ENCODE measurements around the gene PLB1. TPM values are rescaled to one million over a fixed set of nuclear protein-coding genes. Genes with fewer than 3 reads are reported as not detected.

PLB1 gene
- total RNA-seq, 1 donor from 2014 or later = 0.64 TPM

DNA sequence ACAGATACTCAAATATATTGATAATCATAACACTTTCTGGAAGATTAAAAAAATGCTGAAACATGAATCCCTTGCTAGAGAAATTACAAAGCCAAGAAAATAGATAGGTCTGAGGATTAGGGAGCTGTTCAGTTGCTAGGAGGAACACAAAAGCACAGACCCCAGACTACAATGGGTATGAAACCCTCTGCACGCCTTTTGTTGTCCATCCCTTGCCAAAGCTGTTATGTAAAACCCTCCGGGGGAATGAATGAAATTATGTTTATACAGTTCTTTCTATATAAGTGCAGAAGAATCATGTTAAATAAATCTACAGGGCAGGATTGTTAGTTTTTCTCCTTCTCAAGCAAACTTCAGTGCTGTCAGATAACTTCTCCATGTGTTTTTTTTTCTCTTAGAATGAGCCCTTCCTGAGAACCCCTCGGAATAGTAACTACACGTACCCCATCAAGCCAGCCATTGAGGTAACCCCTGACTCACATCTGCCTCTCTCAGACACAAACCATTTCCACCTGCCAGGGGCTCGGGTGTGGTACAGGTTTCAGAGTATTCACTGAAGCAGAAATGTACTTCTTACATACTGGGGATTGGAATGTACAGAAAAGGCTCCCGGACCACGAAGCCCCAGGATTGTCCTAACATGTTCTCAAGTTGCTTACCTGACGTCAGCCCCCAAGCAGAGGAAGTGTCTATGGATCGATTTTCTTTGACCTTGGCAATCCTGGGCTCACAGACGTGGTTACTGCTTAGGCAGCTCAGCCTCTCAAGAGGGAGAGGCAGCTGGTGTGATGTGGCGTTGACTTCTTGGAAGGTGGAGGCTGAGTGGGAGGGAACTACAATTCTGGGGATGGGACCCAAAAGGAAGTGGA is 118.0 kb downstream of the PLB1 start:
- ChIA-PET CTCF (interaction anchor here (1.8 to 3.1 kb wide), 2 partner anchors 19 to 20 kb away, joined by 6 to 10 read pairs; no protein-coding TSS in a partner anchor), POLR2A (no interaction called here)
- Mint-ChIP-seq H3K4me1 (no peaks in the 10 kb centered on the region), H3K4me3 (no peak overlapping the region), H3K36me3 (ENCODE audit: low read depth) (no peaks in the 10 kb centered on the region), H3K27ac (no peak overlapping the region), H3K27me3 (no peaks in the 10 kb centered on the region), H3K9me3 (no peaks in the 10 kb centered on the region)
- intact Hi-C loops (cut with micrococcal nuclease) = no loop called here
- TF ChIP-seq, protein P1, sequence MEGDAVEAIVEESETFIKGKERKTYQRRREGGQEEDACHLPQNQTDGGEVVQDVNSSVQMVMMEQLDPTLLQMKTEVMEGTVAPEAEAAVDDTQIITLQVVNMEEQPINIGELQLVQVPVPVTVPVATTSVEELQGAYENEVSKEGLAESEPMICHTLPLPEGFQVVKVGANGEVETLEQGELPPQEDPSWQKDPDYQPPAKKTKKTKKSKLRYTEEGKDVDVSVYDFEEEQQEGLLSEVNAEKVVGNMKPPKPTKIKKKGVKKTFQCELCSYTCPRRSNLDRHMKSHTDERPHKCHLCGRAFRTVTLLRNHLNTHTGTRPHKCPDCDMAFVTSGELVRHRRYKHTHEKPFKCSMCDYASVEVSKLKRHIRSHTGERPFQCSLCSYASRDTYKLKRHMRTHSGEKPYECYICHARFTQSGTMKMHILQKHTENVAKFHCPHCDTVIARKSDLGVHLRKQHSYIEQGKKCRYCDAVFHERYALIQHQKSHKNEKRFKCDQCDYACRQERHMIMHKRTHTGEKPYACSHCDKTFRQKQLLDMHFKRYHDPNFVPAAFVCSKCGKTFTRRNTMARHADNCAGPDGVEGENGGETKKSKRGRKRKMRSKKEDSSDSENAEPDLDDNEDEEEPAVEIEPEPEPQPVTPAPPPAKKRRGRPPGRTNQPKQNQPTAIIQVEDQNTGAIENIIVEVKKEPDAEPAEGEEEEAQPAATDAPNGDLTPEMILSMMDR (IDR thresholded peaks at IDR 0.05) = no peak
- DNase-seq = no peak
- ATAC-seq (ENCODE audit: low read depth) = no peak

DNA sequence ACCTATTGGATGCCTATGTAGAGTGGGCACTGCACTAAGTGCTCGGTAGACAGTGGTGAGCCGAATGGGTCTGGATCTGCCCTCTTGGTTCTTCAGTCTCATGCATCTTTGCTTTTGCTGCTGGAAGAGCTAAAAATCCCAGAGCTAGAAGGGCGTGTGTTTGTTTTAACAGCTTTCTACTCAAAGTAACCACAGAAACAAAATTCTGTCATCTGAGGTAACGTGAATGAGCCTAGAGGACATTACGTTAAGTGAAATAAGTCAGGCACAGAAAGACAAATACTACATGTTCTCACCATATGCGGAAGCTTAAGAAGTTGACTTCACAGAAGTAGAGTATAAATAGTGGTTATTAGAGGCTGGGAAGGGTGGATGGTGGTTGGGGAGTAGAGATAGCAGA is 119.8 kb downstream of the PLB1 start:
- POLR2A ChIA-PET = no interaction called here
- Mint-ChIP-seq H3K36me3 (ENCODE audit: low read depth) (no peaks in the 10 kb centered on the region), H3K27me3 (no peaks in the 10 kb centered on the region), H3K4me1 (peaks cover under 1% of the 10 kb centered on the region), H3K27ac (no peak overlapping the region), H3K4me3 (no peak overlapping the region), H3K9me3 (no peaks in the 10 kb centered on the region)
- TF ChIP-seq, protein P1 (IDR thresholded peaks at IDR 0.05) = no peak
- DNase-seq (no peak), ATAC-seq (ENCODE audit: low read depth) (no peak)
- CTCF ChIA-PET = interaction anchor here (1.8 kb wide), 1 partner anchor 21 kb away, joined by 6 read pairs; no protein-coding TSS in a partner anchor
- intact Hi-C loops (cut with micrococcal nuclease) = no loop called here

DNA sequence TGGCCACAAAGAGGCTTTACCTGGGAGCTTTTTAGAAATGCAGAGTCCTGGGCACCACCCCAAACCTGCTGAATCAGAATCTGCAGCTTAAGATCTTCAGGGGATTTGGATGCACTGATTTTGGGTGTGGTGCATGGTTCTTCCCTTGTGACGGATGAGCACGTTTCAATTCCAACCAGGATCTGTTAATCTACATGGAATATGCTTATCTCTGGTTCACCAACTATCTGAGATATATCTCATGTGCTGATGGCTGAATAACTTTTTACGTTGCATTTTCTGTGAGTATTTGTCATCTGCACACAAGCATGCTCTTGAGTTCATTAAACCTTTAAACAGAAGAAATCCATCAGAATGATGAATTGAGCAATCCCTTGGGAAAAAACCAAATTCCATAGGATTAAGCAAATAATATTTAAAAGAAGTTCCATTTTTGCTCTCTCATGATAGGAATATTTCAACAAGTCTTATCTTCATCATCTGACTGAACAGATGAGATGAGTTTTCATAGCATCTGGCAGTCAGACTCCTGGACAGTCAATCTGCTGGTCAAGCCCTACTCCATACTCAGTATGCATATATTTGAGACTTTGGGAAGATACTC is 120.6 kb downstream of the PLB1 start:
- Mint-ChIP-seq H3K4me1 (peaks cover 9% of the 10 kb centered on the region), H3K36me3 (ENCODE audit: low read depth) (no peaks in the 10 kb centered on the region), H3K4me3 (no peak overlapping the region), H3K9me3 (no peaks in the 10 kb centered on the region), H3K27me3 (no peaks in the 10 kb centered on the region), H3K27ac (no peak overlapping the region)
- ATAC-seq (ENCODE audit: low read depth) (no peak), DNase-seq (no peak)
- intact Hi-C loops (cut with micrococcal nuclease) = no loop called here
- TF ChIP-seq, protein P1 (IDR thresholded peaks at IDR 0.05) = no peak
- ChIA-PET CTCF (no interaction called here), POLR2A (no interaction called here)

DNA sequence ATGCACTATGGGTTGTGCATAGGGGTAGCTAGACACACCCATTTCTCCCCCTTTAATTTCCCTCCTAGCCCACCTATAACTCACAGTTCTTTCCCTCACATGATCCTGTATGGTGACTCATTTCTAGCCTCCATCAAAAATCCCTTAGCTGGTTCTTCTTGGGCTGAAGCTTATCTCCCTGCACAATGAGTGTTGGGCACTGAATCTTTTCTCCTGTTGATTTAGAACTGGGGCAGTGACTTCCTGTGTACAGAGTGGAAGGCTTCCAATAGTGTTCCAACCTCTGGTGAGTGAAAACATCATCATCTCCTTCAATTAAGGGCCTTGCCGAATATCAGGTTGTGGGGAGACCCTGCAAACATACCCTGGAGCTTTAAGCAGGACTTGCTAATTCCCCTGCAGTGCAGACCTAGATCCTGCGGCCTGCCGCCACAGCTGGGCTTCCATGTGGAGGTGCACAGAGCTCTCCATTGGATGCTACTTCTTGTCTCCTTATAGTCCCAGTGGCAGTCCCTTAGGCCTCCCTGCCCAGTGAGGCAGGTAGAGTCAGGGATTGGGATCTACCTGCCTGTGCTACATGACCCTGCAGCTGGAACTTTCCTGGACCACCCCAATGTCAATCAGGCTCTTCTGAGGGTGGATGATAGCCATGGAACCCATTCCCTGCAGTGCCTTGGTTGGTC is 121.8 kb downstream of the PLB1 start:
- ATAC-seq (ENCODE audit: low read depth) (no peak), DNase-seq (no peak)
- POLR2A ChIA-PET = interaction anchor here (1.1 kb wide), 1 partner anchor 134 kb away, joined by 3 read pairs; the partner anchor contains the start of gene PPP1CB
- H3K27me3 Mint-ChIP-seq = no peaks in the 10 kb centered on the region
- H3K4me1 Mint-ChIP-seq = peaks cover 19% of the 10 kb centered on the region
- H3K27ac Mint-ChIP-seq = no peak overlapping the region
- no peak overlapping the region for H3K4me3 Mint-ChIP-seq
- CTCF ChIA-PET = interaction anchor here (1.2 to 1.4 kb wide), 2 partner anchors 20 to 23 kb away, joined by 3 read pairs; no protein-coding TSS in a partner anchor
- no peaks in the 10 kb centered on the region for H3K36me3 Mint-ChIP-seq (ENCODE audit: low read depth)
- no peaks in the 10 kb centered on the region for H3K9me3 Mint-ChIP-seq
- TF ChIP-seq, protein P1 (IDR thresholded peaks at IDR 0.05) = no peak
- intact Hi-C loops (cut with micrococcal nuclease) = no loop called here
